ENCODE data around the gene CCAR1. TPM values are rescaled to one million over a fixed set of nuclear protein-coding genes. Genes with fewer than 3 reads are reported as not detected.

Gene CCAR1
- total and polyA plus RNA-seq, 2 of the 13 experiments (the other 11 are each of a cell fraction or from before 2014, with no cell fraction given): 74.5 to 81.6 TPM

GRCh38 chr10:68759967-68760366, 38.9 kb downstream of the CCAR1 start (continued):
- TF ChIP-seq KLF6 (CRISPR knock-in tag; IDR thresholded peaks at IDR 0.05) (no peak), NCOR1 (IDR thresholded peaks at IDR 0.05; ENCODE audit: borderline replicate concordance, low read length) (no peak), ZNF343 (CRISPR knock-in tag; IDR thresholded peaks at IDR 0.05) (no peak), SP2 (CRISPR knock-in tag; IDR thresholded peaks at IDR 0.05) (no peak), FOXC1 (CRISPR knock-in tag; IDR thresholded peaks at IDR 0.05; ENCODE audit: borderline replicate concordance) (no peak), ADNP (CRISPR knock-in tag; IDR thresholded peaks at IDR 0.05) (no peak), FOXK1 (CRISPR knock-in tag; IDR thresholded peaks at IDR 0.05; ENCODE audit: borderline replicate concordance, low read depth) (0 out of 2 replicates have a peak, but pooled peaks have one; percentile 42), ZNF605 (CRISPR knock-in tag; IDR thresholded peaks at IDR 0.05) (no peak), NFKBIZ (CRISPR knock-in tag; IDR thresholded peaks at IDR 0.05) (no peak), SP4 (CRISPR knock-in tag; IDR thresholded peaks at IDR 0.05) (no peak), ZNF335 (CRISPR knock-in tag; IDR thresholded peaks at IDR 0.05) (no peak), MZF1 (CRISPR knock-in tag; IDR thresholded peaks at IDR 0.05; ENCODE audit: borderline replicate concordance) (no peak), FOSL1 (CRISPR knock-in tag; IDR thresholded peaks at IDR 0.05; ENCODE audit: borderline replicate concordance) (no peak), ZNF670 (CRISPR knock-in tag; IDR thresholded peaks at IDR 0.05; ENCODE audit: borderline replicate concordance) (no peak), JARID2 (CRISPR knock-in tag; IDR thresholded peaks at IDR 0.05; ENCODE audit: insufficient replicate concordance) (no peak), ATF7-NPFF (CRISPR knock-in tag; IDR thresholded peaks at IDR 0.05; ENCODE audit: low read depth) (no peak), ZSCAN9 (CRISPR knock-in tag; IDR thresholded peaks at IDR 0.05; ENCODE audit: borderline replicate concordance) (no peak), FIP1L1 (IDR thresholded peaks at IDR 0.05; ENCODE audit: borderline replicate concordance, insufficient read depth, low read depth, low read length) (no peak), ZBTB7A (CRISPR knock-in tag; IDR thresholded peaks at IDR 0.05) (no peak), FOXA1 (IDR thresholded peaks at IDR 0.05) (no peak), FOXA1 (CRISPR knock-in tag; IDR thresholded peaks at IDR 0.05) (peak; percentile 57), PAX8 (CRISPR knock-in tag; IDR thresholded peaks at IDR 0.05; ENCODE audit: borderline replicate concordance) (no peak), ZNF484 (CRISPR knock-in tag; IDR thresholded peaks at IDR 0.05; ENCODE audit: borderline replicate concordance, low read depth) (no peak), ETS1 (CRISPR knock-in tag; IDR thresholded peaks at IDR 0.05) (no peak), ZNF552 (CRISPR knock-in tag; IDR thresholded peaks at IDR 0.05; ENCODE audit: borderline replicate concordance) (no peak), PCBP2 (optimal IDR thresholded peaks at IDR 0.05; ENCODE audit: low read depth, low read length, poor library complexity, severe bottlenecking) (no peak), RBFOX2 (IDR thresholded peaks at IDR 0.05; ENCODE audit: low read depth, low read length) (no peak), ZNF619 (CRISPR knock-in tag; IDR thresholded peaks at IDR 0.05) (no peak), RBM39 (IDR thresholded peaks at IDR 0.05; ENCODE audit: low read depth, low read length, poor library complexity, severe bottlenecking) (no peak), FOXP1 (IDR thresholded peaks at IDR 0.05) (no peak), FOXP1 (CRISPR knock-in tag; IDR thresholded peaks at IDR 0.05) (peak; percentile 63; the same call in 1 of the 2 replicates), STAG1 (CRISPR knock-in tag; IDR thresholded peaks at IDR 0.05) (peak; percentile 25; the same call in 1 of the 2 replicates), CBFB (CRISPR knock-in tag; IDR thresholded peaks at IDR 0.05) (no peak)

Data from HepG2 (cell line).